HG03378 (cell line): ENCODE results near the gene SLC6A4.
"Not testable (repeated sequence)": the region's sequence is repeated elsewhere in the genome, so short reads cannot be mapped to it uniquely, and the experiment has no call there.

Experiments used
- ATAC-seq: cut with Tn5 transposase; IDR thresholded peaks from one replicate; pipeline ENCODE4 v1.9.1; 2021; ENCODE audit warnings: mild to moderate bottlenecking, moderate library complexity; ENCODE audit not compliant: unreplicated experiment

The SLC6A4 gene

GRCh38 chr17:30239089-30239462 is 3.6 kb upstream of the SLC6A4 start:
- no peak for ATAC-seq

- ATAC-seq = no peak
These were observed 3.0 kb upstream of the SLC6A4 start for GRCh38 chr17:30238387-30239088.

GRCh38 chr17:30238003-30238344 is 2.5 kb upstream of the SLC6A4 start:
- no peak for ATAC-seq

- ATAC-seq = no peak
These were observed 2.0 kb upstream of the SLC6A4 start for GRCh38 chr17:30237296-30238002.

GRCh38 chr17:30236766-30237165 is 1.3 kb upstream of the SLC6A4 start:
- no peak for ATAC-seq

- ATAC-seq = no peak
These were observed 764 bp upstream of the SLC6A4 start for GRCh38 chr17:30236297-30236624.

- ATAC-seq = no peak
These were observed 533 bp downstream of the SLC6A4 start for GRCh38 chr17:30234964-30235363.

GRCh38 chr17:30234296-30234695 is 1.2 kb downstream of the SLC6A4 start:
- ATAC-seq = no peak

- ATAC-seq = no peak
These were observed 2.6 kb downstream of the SLC6A4 start for GRCh38 chr17:30232824-30233427.

GRCh38 chr17:30232015-30232823 is 3.3 kb downstream of the SLC6A4 start:
- ATAC-seq = no peak

GRCh38 chr17:30230596-30231125 is 4.8 kb downstream of the SLC6A4 start:
- ATAC-seq = no peak

GRCh38 chr17:30230009-30230408 is 5.5 kb downstream of the SLC6A4 start:
- not testable (repeated sequence) for ATAC-seq

GRCh38 chr17:30229012-30229411 is 6.5 kb downstream of the SLC6A4 start:
- no peak for ATAC-seq

GRCh38 chr17:30228011-30228410 is 7.5 kb downstream of the SLC6A4 start:
- no peak for ATAC-seq

- ATAC-seq = no peak
These were observed 8.6 kb downstream of the SLC6A4 start for GRCh38 chr17:30226878-30227277.

GRCh38 chr17:30225919-30226553 is 9.5 kb downstream of the SLC6A4 start:
- ATAC-seq = no peak

GRCh38 chr17:30225112-30225511 is 10.4 kb downstream of the SLC6A4 start:
- no peak for ATAC-seq

GRCh38 chr17:30224419-30224960 is 11.0 kb downstream of the SLC6A4 start:
- ATAC-seq = no peak

- no peak for ATAC-seq
These were observed 12.7 kb downstream of the SLC6A4 start for GRCh38 chr17:30222721-30223175.

GRCh38 chr17:30222251-30222650 is 13.2 kb downstream of the SLC6A4 start:
- ATAC-seq = no peak
